ENCODE measurements around the gene MEGF6. TPM values are rescaled to one million over a fixed set of nuclear protein-coding genes. Genes with fewer than 3 reads are reported as not detected.

Gene MEGF6
- total RNA-seq, 1 donor from 2014 or later = 10.9 TPM

DNA sequence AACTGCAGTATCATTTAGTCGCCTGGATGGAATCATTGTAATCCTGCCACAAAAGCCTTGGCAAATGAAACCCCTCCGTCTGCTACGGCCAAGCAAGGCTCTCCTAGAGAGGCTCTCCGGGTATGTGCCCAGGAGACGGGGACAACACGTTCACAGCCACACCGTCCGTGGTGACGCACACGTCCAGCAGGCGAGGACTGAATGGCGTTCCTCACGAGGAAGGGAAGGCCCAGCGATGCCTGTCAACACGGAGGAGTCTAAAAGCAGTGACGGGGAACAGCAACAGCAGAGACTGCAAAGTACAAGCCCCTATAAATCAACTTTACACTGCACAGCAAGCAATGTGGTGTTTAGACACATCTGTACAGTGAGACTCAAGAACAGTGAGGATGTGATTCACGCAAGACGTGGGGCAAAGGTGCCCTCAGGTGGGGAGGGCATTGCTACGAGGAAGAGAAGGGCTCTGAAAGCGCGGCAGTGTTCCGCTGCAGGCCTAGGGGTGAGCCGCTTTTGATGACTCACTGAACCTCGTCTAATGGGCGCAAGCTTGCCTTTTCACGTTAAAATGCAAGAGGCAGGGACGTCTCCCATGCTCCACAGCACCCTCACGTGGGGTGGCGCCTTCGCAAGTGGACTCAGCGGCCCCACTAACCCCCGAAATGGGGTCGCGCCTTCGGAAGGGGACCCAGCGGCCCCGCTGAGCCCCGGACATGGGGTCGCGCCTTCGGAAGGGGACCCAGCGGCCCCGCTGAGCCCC is 31.8 kb upstream of the MEGF6 start:
- ChIA-PET CTCF (no interaction called here), POLR2A (no interaction called here)
- TF ChIP-seq, protein P1, sequence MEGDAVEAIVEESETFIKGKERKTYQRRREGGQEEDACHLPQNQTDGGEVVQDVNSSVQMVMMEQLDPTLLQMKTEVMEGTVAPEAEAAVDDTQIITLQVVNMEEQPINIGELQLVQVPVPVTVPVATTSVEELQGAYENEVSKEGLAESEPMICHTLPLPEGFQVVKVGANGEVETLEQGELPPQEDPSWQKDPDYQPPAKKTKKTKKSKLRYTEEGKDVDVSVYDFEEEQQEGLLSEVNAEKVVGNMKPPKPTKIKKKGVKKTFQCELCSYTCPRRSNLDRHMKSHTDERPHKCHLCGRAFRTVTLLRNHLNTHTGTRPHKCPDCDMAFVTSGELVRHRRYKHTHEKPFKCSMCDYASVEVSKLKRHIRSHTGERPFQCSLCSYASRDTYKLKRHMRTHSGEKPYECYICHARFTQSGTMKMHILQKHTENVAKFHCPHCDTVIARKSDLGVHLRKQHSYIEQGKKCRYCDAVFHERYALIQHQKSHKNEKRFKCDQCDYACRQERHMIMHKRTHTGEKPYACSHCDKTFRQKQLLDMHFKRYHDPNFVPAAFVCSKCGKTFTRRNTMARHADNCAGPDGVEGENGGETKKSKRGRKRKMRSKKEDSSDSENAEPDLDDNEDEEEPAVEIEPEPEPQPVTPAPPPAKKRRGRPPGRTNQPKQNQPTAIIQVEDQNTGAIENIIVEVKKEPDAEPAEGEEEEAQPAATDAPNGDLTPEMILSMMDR (IDR thresholded peaks at IDR 0.05) = no peak
- no peaks in the 10 kb centered on the region for H3K9me3 Mint-ChIP-seq
- H3K4me3 Mint-ChIP-seq = no peak overlapping the region
- intact Hi-C loops (cut with micrococcal nuclease) = no loop called here
- DNase-seq (no peak), ATAC-seq (ENCODE audit: low read depth) (no peak)
- H3K27ac Mint-ChIP-seq = no peak overlapping the region
- no peaks in the 10 kb centered on the region for H3K27me3 Mint-ChIP-seq
- peaks cover 66% of the 10 kb centered on the region for H3K36me3 Mint-ChIP-seq (ENCODE audit: low read depth)
- peaks cover 4% of the 10 kb centered on the region for H3K4me1 Mint-ChIP-seq

DNA sequence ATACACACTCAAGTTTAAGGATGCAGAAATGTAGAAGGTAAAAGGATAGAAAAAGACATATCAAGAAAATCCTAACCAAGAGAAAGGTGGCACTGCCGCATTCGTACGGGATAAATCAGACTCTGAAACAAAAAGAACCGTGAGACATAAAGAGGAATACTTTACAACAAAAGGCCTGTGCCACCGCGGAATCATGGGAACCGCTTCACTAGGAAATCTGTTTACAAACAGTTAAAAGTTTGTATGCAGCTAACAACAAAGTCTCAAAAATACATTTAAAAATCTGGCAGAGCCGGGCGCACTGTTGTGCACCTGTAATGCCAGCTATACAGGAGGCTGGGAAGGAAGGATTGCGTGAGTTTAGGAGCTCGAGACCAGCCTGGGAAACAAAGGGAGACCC is 30.5 kb upstream of the MEGF6 start:
- no peak overlapping the region for H3K27ac Mint-ChIP-seq
- DNase-seq (no peak), ATAC-seq (ENCODE audit: low read depth) (no peak)
- POLR2A ChIA-PET = no interaction called here
- no peaks in the 10 kb centered on the region for H3K4me1 Mint-ChIP-seq
- no peaks in the 10 kb centered on the region for H3K27me3 Mint-ChIP-seq
- CTCF ChIA-PET = no interaction called here
- intact Hi-C loops (cut with micrococcal nuclease) = no loop called here
- TF ChIP-seq, protein P1 (IDR thresholded peaks at IDR 0.05) = no peak
- no peaks in the 10 kb centered on the region for H3K9me3 Mint-ChIP-seq
- no peak overlapping the region for H3K4me3 Mint-ChIP-seq
- H3K36me3 Mint-ChIP-seq (ENCODE audit: low read depth) = peaks cover 66% of the 10 kb centered on the region

DNA sequence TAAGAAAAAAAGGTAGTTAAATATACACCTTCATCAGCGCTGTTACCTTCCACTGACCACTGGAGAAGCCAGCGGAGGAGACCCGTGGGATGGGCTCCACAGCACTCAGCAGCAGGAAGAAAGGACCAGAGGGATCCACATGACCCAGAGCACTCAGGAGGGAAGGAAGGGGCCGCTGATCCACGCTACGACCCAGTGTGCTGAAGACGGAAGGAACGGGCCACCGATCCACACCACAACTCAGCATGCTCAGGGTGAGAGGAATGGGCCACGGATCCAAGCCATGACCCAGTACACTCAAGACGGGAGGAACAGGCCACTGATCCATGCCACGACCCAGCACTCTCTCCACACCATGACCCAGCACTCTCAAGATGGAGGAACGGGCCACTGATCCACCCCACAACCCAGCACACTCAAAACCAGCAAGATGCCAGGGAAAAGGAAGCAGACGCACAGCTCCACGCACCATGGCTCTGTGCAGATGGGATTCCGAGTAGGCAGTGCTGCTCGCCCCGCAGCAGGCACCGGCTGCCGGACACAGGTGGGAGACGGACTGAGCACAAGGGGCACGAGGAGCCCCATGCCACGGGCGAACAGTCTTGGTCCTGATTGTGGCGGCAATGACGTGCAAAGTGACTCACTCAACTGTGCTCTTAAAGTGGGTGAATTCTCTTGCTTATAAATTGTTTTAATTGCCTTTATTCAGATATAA is 29.9 kb upstream of the MEGF6 start:
- no peak for DNase-seq
- ChIA-PET CTCF (no interaction called here), POLR2A (no interaction called here)
- no peaks in the 10 kb centered on the region for H3K27me3 Mint-ChIP-seq
- ATAC-seq (ENCODE audit: low read depth) = no peak
- TF ChIP-seq, protein P1 (IDR thresholded peaks at IDR 0.05) = no peak
- no peaks in the 10 kb centered on the region for H3K4me1 Mint-ChIP-seq
- no peak overlapping the region for H3K27ac Mint-ChIP-seq
- intact Hi-C loops (cut with micrococcal nuclease) = no loop called here
- H3K4me3 Mint-ChIP-seq = no peak overlapping the region
- no peaks in the 10 kb centered on the region for H3K9me3 Mint-ChIP-seq
- H3K36me3 Mint-ChIP-seq (ENCODE audit: low read depth) = peaks cover 67% of the 10 kb centered on the region

DNA sequence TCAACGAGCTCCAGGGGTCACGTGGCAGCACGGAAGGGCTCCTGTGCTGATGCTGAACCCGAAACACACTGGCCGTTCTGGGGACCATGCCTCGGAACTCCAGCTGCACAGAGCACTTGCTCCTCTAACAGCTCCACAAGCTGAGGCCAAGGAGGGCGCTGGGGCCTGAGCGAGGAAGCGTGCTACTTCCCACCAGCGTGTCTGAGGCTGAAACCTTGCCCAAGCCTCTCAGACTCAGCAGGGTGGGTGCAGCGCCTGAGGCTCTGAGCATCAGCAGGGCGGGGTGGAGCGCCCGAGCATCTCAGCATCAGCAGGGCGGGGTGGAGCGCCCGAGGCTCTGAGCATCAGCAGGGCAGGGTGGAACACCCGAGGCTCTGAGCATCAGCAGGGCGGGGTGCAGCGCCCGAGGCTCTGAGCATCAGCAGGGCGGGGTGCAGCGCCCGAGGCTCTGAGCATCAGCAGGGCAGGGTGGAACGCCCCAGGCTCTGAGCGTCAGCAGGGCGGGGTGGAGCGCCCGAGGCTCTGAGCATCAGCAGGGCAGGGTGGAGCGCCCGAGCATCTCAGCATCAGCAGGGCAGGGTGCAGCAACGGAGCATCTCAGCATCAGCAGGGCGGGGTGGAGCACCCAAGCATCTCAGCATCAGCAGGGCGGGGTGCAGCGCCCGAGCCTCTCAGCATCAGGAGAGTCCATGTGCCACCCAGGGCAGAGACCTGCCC is 29.0 kb upstream of the MEGF6 start:
- no peaks in the 10 kb centered on the region for H3K9me3 Mint-ChIP-seq
- no peaks in the 10 kb centered on the region for H3K4me1 Mint-ChIP-seq
- CTCF ChIA-PET = no interaction called here
- peaks cover 67% of the 10 kb centered on the region for H3K36me3 Mint-ChIP-seq (ENCODE audit: low read depth)
- intact Hi-C loops (cut with micrococcal nuclease) = no loop called here
- no peak for DNase-seq
- ATAC-seq (ENCODE audit: low read depth) = no peak
- H3K27ac Mint-ChIP-seq = no peak overlapping the region
- TF ChIP-seq, protein P1 (IDR thresholded peaks at IDR 0.05) = no peak
- H3K27me3 Mint-ChIP-seq = no peaks in the 10 kb centered on the region
- POLR2A ChIA-PET = no interaction called here
- H3K4me3 Mint-ChIP-seq = no peak overlapping the region

DNA sequence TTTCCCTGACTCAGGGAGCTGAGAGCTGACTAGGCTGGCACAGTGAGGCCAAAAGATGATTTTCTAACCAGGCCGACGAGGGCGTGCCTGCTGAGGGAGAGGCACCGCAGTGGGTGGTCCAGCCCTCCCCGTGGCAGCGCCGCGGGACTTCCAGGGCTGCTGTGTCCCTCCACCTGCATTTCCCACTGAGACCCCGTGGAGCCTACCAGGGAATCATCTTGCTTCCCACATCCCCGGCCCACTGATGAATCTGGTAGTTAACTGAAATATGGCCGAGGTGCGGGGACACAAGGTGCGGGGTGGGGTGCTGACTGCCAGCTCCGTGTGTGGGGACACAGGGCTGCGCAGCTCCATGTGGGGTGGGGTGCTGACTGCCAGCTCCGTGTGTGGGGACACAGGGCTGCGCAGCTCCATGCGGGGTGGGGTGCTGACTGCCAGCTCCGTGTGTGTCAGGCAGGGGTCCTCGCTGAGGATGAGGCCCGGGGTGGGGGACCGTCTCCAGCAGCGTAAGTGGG is 28.1 kb upstream of the MEGF6 start:
- intact Hi-C loops (cut with micrococcal nuclease) = no loop called here
- Mint-ChIP-seq H3K4me1 (no peaks in the 10 kb centered on the region), H3K9me3 (no peaks in the 10 kb centered on the region), H3K36me3 (ENCODE audit: low read depth) (peaks cover 68% of the 10 kb centered on the region), H3K4me3 (no peak overlapping the region), H3K27me3 (no peaks in the 10 kb centered on the region), H3K27ac (no peak overlapping the region)
- DNase-seq = no peak
- ATAC-seq (ENCODE audit: low read depth) = no peak
- TF ChIP-seq, protein P1 (IDR thresholded peaks at IDR 0.05) = no peak
- ChIA-PET CTCF (no interaction called here), POLR2A (no interaction called here)

All from activated B cell treated with CpG ODN at 0.5 μM for 24 hours (primary cell).